MV-4-11 (cell line): ENCODE measurements around the gene MAPT.

Source experiments
- DNase-seq: peaks from one replicate; lab custom pipeline; 2025; lab: John Stamatoyannopoulos, UW

The MAPT gene

GRCh38 chr17:45974916-45975630 is 80.7 kb downstream of the MAPT start:
- DNase-seq: peak; percentile 2

GRCh38 chr17:45975640-45976295 is 81.4 kb downstream of the MAPT start:
- DNase-seq: no peak

GRCh38 chr17:45976391-45976754 is 82.0 kb downstream of the MAPT start:
- DNase-seq: no peak

GRCh38 chr17:45976755-45977505 is 82.6 kb downstream of the MAPT start:
- DNase-seq: no peak

- no peak for DNase-seq
Measured at GRCh38 chr17:45977506-45977824, 83.1 kb downstream of the MAPT start.

GRCh38 chr17:45977976-45978626 is 83.7 kb downstream of the MAPT start:
- DNase-seq: no peak

- no peak for DNase-seq
Measured at GRCh38 chr17:45979137-45979536, 84.8 kb downstream of the MAPT start.

- DNase-seq: no peak
Measured at GRCh38 chr17:45980855-45981254, 86.5 kb downstream of the MAPT start.

- DNase-seq: no peak
Measured at GRCh38 chr17:45981306-45981705, 87.0 kb downstream of the MAPT start.

GRCh38 chr17:45982791-45983613 is 88.6 kb downstream of the MAPT start:
- DNase-seq: no peak

GRCh38 chr17:45983614-45984310 is 89.4 kb downstream of the MAPT start:
- DNase-seq: no peak

- no peak for DNase-seq
Measured at GRCh38 chr17:45984368-45984767, 90.0 kb downstream of the MAPT start.

GRCh38 chr17:45985447-45985846 is 91.1 kb downstream of the MAPT start:
- DNase-seq: no peak

GRCh38 chr17:45986056-45986455 is 91.7 kb downstream of the MAPT start:
- DNase-seq: no peak

GRCh38 chr17:45987706-45988105 is 93.4 kb downstream of the MAPT start:
- DNase-seq: no peak

GRCh38 chr17:45989759-45990158 is 95.4 kb downstream of the MAPT start:
- no peak for DNase-seq

- no peak for DNase-seq
Measured at GRCh38 chr17:45990886-45991285, 96.5 kb downstream of the MAPT start.

GRCh38 chr17:45991341-45991740 is 97.0 kb downstream of the MAPT start:
- no peak for DNase-seq

- DNase-seq: no peak
Measured at GRCh38 chr17:45992175-45992574, 97.8 kb downstream of the MAPT start.

GRCh38 chr17:45992904-45993303 is 98.5 kb downstream of the MAPT start:
- DNase-seq: no peak

- DNase-seq: no peak
Measured at GRCh38 chr17:45993962-45994627, 99.7 kb downstream of the MAPT start.
